Nephron (organoid): ENCODE measurements around the gene OR2T8.

Experiments used
- H3K27ac Mint-ChIP-seq, 3 experiments: 2 replicates each; pipeline ENCODE4 v1.8.0; 2020; ENCODE audit warnings: mixed read lengths in 3 of 3, mild to moderate bottlenecking in 2 of 3, moderate library complexity in 1 of 3
- H3K27me3 Mint-ChIP-seq: 2 replicates; pipeline ENCODE4 v1.8.0; 2021; ENCODE audit warnings: low read depth, mild to moderate bottlenecking, moderate library complexity, mixed read lengths
- H3K36me3 Mint-ChIP-seq: 2 replicates; pipeline ENCODE4 v1.8.0; 2020; ENCODE audit warnings: low read depth, mixed read lengths
- H3K4me1 Mint-ChIP-seq: 2 replicates; pipeline ENCODE4 v1.8.0; 2020; ENCODE audit warnings: mixed read lengths
- H3K4me3 Mint-ChIP-seq, 3 experiments: 2 replicates each; pipeline ENCODE4 v1.8.0; 2020; ENCODE audit warnings: mild to moderate bottlenecking in 3 of 3, mixed read lengths in 3 of 3, moderate library complexity in 2 of 3
- H3K9me3 Mint-ChIP-seq: 2 replicates; pipeline ENCODE4 v1.8.0; 2020; ENCODE audit warnings: mixed read lengths
- CTCF ChIP-seq, 3 experiments: fragments of 200-600 bp; sonication (generic); IDR thresholded peaks; one replicate each; pipeline ENCODE4 v1.5.0; 2021; ENCODE audit warnings: antibody characterized with exemption in 3 of 3; ENCODE audit not compliant: unreplicated experiment in 3 of 3

The OR2T8 gene

GRCh38 chr1:247914941-247915662 lies 5.0 kb upstream of the OR2T8 start:
- peaks cover 20% of the 10 kb centered on the region for H3K9me3 Mint-ChIP-seq
- TF ChIP-seq CTCF (IDR thresholded peaks at IDR 0.05; ENCODE audit: unreplicated experiment in 3 of 3), result no peak
- no peak overlapping the region for H3K27ac Mint-ChIP-seq
- H3K4me1 Mint-ChIP-seq, result no peaks in the 10 kb centered on the region
- H3K27me3 Mint-ChIP-seq, result no peaks in the 10 kb centered on the region
- H3K4me3 Mint-ChIP-seq, result no peak overlapping the region
- no peaks in the 10 kb centered on the region for H3K36me3 Mint-ChIP-seq

GRCh38 chr1:247923941-247924340 lies 3.9 kb downstream of the OR2T8 start:
- Mint-ChIP-seq H3K27ac (no peak overlapping the region), H3K4me1 (no peaks in the 10 kb centered on the region), H3K4me3 (no peak overlapping the region), H3K36me3 (no peaks in the 10 kb centered on the region), H3K9me3 (peaks cover 18% of the 10 kb centered on the region), H3K27me3 (no peaks in the 10 kb centered on the region)
- no peak for TF ChIP-seq CTCF (IDR thresholded peaks at IDR 0.05; ENCODE audit: unreplicated experiment in 3 of 3)

GRCh38 chr1:247924868-247925267 lies 4.8 kb downstream of the OR2T8 start, which contains the start of gene OR2AJ1:
OR2AJ1 (plus strand) TSS chr1:247924889; CDS start chr1:247933769, 8,880 bp downstream.
- Mint-ChIP-seq H3K27me3 (no peaks in the 10 kb centered on the region), H3K9me3 (peaks cover 19% of the 10 kb centered on the region), H3K27ac (no peak within 1 kb of the TSS), H3K4me1 (no peaks in the 10 kb centered on the region), H3K36me3 (no peaks in the 10 kb centered on the region), H3K4me3 (no peak within 1 kb of the TSS)
- TF ChIP-seq CTCF (IDR thresholded peaks at IDR 0.05; ENCODE audit: unreplicated experiment in 3 of 3), result no peak

- no peak for TF ChIP-seq CTCF (IDR thresholded peaks at IDR 0.05; ENCODE audit: unreplicated experiment in 3 of 3)
- H3K36me3 Mint-ChIP-seq, result no peaks in the 10 kb centered on the region
- H3K4me1 Mint-ChIP-seq, result no peaks in the 10 kb centered on the region
- H3K9me3 Mint-ChIP-seq, result peaks cover 17% of the 10 kb centered on the region
- no peak overlapping the region for H3K4me3 Mint-ChIP-seq
- peaks cover 7% of the 10 kb centered on the region for H3K27me3 Mint-ChIP-seq
- no peak overlapping the region for H3K27ac Mint-ChIP-seq
Measured at GRCh38 chr1:247933989-247934388, 13.9 kb downstream of the OR2T8 start.

GRCh38 chr1:247935781-247936180 lies 15.7 kb downstream of the OR2T8 start:
- Mint-ChIP-seq H3K36me3 (no peaks in the 10 kb centered on the region), H3K27ac (no peak overlapping the region), H3K27me3 (peaks cover 7% of the 10 kb centered on the region), H3K4me1 (no peaks in the 10 kb centered on the region), H3K4me3 (no peak overlapping the region), H3K9me3 (peaks cover 13% of the 10 kb centered on the region)
- no peak for TF ChIP-seq CTCF (IDR thresholded peaks at IDR 0.05; ENCODE audit: unreplicated experiment in 3 of 3)

- Mint-ChIP-seq H3K36me3 (no peaks in the 10 kb centered on the region), H3K4me1 (no peaks in the 10 kb centered on the region), H3K4me3 (no peak overlapping the region), H3K27ac (no peak overlapping the region), H3K9me3 (peaks cover 18% of the 10 kb centered on the region), H3K27me3 (peaks cover 7% of the 10 kb centered on the region)
- TF ChIP-seq CTCF (IDR thresholded peaks at IDR 0.05; ENCODE audit: unreplicated experiment in 3 of 3), result no peak
Measured at GRCh38 chr1:247936415-247936814, 16.4 kb downstream of the OR2T8 start.
